ENCODE data around the gene KMO. TPM values are rescaled to one million over a fixed set of nuclear protein-coding genes. Genes with fewer than 3 reads are reported as not detected.

Gene KMO
- total RNA-seq, 1 experiment from 2014 or later: not detected

DNA sequence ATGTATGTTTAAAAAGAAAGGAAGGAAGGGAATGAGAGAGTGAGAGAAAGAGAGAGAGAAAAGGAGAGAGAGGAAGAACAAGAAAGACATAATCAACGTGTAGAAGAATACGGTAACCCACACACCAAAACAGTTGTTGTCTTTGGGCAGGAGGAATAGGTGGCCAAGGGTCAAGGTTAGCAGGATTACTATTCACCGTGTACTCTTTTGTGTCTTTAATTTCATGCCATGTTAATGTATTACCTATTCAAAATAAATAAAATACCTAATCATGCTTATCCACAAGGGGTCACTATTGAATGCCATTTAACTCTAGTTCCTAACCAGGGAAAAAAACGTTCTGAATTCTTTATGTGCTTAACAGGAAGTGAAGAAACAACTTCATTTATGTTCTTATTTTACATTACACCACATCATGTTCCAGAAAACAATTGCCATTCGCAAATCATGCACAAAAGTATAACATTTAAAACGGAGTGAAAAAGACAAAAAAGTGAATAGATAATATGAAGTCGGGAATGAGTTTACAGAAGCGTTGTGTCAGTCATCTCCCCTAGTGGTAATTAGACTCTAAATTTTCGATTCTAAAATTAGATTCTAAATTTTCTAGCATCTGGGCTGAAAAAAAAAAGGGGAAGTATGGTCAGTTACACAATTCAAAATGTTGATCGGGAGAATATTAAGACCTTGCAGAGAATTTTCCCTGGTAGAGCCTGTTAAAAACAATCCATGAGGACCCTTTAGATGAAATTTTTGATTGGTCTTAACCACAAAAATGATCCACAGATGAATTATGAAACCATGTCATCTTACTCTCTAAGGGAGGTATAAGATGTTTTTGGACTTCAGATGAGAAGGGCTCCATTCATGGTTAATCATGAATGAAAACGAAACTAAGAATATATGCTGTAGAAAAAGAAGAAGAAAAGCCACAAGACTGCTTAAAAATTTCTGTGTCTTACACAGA is 700 bp upstream of the KMO start:
- no peak overlapping the region for H3K27ac Mint-ChIP-seq
- POLR2A ChIA-PET: no interaction called here
- no peak for DNase-seq (ENCODE audit: low spot score)

DNA sequence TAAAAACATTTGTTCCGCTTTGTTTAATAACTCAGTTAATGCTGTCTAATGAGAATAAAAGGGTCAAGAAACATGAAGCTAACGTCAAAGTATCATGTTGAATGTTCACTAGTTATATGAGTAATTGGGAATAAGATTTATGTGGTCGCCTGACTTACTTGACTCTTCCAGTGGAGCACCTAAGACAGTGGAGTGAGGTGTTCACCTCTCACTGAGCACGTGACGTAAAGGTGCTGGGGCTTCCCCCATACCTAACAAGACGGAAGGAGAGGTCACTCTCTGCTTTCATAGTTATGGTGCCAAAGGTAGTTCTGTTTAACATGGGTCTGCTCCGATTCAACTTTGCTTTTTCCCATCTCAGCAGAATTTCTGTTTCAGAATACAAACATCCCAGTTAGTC is 686 bp downstream of the KMO start:
- Mint-ChIP-seq H3K4me3 (no peak overlapping the region), H3K27me3 (ENCODE audit: low read depth) (no peaks in the 10 kb centered on the region), H3K27ac (no peak overlapping the region), H3K36me3 (no peaks in the 10 kb centered on the region), H3K4me1 (peaks cover 10% of the 10 kb centered on the region), H3K9me3 (no peaks in the 10 kb centered on the region)
- ChIA-PET POLR2A (no interaction called here), CTCF (no interaction called here)
- DNase-seq (ENCODE audit: low spot score): no peak
- ATAC-seq: no peak
- TF ChIP-seq HMGXB4 (CRISPR knock-in tag; IDR thresholded peaks at IDR 0.05): no peak
- no peak for TF ChIP-seq ZNF423 (CRISPR knock-in tag; IDR thresholded peaks at IDR 0.05)
- TF ChIP-seq, protein P1, sequence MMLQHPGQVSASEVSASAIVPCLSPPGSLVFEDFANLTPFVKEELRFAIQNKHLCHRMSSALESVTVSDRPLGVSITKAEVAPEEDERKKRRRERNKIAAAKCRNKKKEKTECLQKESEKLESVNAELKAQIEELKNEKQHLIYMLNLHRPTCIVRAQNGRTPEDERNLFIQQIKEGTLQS (CRISPR knock-in tag; conservative IDR thresholded peaks at IDR 0.05): no peak
- TF ChIP-seq ZNF512 (CRISPR knock-in tag; IDR thresholded peaks at IDR 0.05; ENCODE audit: borderline replicate concordance): no peak
- TF ChIP-seq E2F4 (CRISPR knock-in tag; IDR thresholded peaks at IDR 0.05; ENCODE audit: borderline replicate concordance, low read depth): no peak
- TF ChIP-seq RELA (CRISPR knock-in tag; IDR thresholded peaks at IDR 0.05; ENCODE audit: borderline replicate concordance): no peak
- no peak for TF ChIP-seq ZBTB43 (CRISPR knock-in tag; IDR thresholded peaks at IDR 0.05)
- no peak for TF ChIP-seq NFYB (CRISPR knock-in tag; conservative IDR thresholded peaks at IDR 0.05; ENCODE audit: low read depth)
- no peak for TF ChIP-seq NFATC4 (CRISPR knock-in tag; IDR thresholded peaks at IDR 0.05)
- no peak for TF ChIP-seq PRRX2 (CRISPR knock-in tag; IDR thresholded peaks at IDR 0.05)
- TF ChIP-seq, protein P2, sequence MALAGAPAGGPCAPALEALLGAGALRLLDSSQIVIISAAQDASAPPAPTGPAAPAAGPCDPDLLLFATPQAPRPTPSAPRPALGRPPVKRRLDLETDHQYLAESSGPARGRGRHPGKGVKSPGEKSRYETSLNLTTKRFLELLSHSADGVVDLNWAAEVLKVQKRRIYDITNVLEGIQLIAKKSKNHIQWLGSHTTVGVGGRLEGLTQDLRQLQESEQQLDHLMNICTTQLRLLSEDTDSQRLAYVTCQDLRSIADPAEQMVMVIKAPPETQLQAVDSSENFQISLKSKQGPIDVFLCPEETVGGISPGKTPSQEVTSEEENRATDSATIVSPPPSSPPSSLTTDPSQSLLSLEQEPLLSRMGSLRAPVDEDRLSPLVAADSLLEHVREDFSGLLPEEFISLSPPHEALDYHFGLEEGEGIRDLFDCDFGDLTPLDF (CRISPR knock-in tag; IDR thresholded peaks at IDR 0.05): no peak
- no peak for TF ChIP-seq STAT6 (CRISPR knock-in tag; conservative IDR thresholded peaks at IDR 0.05; ENCODE audit: low read depth)
- no peak for TF ChIP-seq FOXP4 (CRISPR knock-in tag; IDR thresholded peaks at IDR 0.05)
- TF ChIP-seq USF1 (CRISPR knock-in tag; IDR thresholded peaks at IDR 0.05): no peak

More for the DNA sequence above, 700 bp upstream of the KMO start:
- Mint-ChIP-seq H3K36me3 (no peaks in the 10 kb centered on the region), H3K27me3 (ENCODE audit: low read depth) (no peaks in the 10 kb centered on the region), H3K4me3 (peak overlapping the region; percentile 53; the same call in 1 of the 2 replicates), H3K4me1 (peaks cover 14% of the 10 kb centered on the region), H3K9me3 (no peaks in the 10 kb centered on the region)
- no peak for TF ChIP-seq ZNF121 (CRISPR knock-in tag; IDR thresholded peaks at IDR 0.05)
- TF ChIP-seq, protein P3, sequence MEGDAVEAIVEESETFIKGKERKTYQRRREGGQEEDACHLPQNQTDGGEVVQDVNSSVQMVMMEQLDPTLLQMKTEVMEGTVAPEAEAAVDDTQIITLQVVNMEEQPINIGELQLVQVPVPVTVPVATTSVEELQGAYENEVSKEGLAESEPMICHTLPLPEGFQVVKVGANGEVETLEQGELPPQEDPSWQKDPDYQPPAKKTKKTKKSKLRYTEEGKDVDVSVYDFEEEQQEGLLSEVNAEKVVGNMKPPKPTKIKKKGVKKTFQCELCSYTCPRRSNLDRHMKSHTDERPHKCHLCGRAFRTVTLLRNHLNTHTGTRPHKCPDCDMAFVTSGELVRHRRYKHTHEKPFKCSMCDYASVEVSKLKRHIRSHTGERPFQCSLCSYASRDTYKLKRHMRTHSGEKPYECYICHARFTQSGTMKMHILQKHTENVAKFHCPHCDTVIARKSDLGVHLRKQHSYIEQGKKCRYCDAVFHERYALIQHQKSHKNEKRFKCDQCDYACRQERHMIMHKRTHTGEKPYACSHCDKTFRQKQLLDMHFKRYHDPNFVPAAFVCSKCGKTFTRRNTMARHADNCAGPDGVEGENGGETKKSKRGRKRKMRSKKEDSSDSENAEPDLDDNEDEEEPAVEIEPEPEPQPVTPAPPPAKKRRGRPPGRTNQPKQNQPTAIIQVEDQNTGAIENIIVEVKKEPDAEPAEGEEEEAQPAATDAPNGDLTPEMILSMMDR (IDR thresholded peaks at IDR 0.05): peak; percentile 21; the same call in 1 of the 2 replicates
- CTCF ChIA-PET: no interaction called here
- peak; percentile 78 for ATAC-seq

All from WTC11 (cell line).